Activated CD8-positive, alpha-beta memory T cell treated with anti-CD3 and anti-CD28 coated beads, Interleukin-2, amount 50 U/mL, for 48 hours (primary cell): ENCODE results near the gene HLA-G.
"Not testable (repeated sequence)": the region's sequence is repeated elsewhere in the genome, so short reads cannot be mapped to it uniquely, and the experiment has no call there.

Experiments
- DNase-seq: peaks from one replicate; pipeline ENCODE4 v3.0.0-alpha.2; 2020

Gene HLA-G

GRCh38 chr6:29827579-29828470 lies at the start of gene HLA-G:
Gene HLA-G (plus strand): TSS chr6:29827825. CDS start chr6:29827845, 20 bp downstream.
- no peak for DNase-seq

GRCh38 chr6:29780019-29780698 lies 47.5 kb upstream of the HLA-G start:
- not testable (repeated sequence) for DNase-seq

GRCh38 chr6:29789176-29789575 lies 38.4 kb upstream of the HLA-G start:
- DNase-seq: no peak

GRCh38 chr6:29790626-29791025 lies 37.0 kb upstream of the HLA-G start:
- no peak for DNase-seq

- no peak for DNase-seq
Observed at GRCh38 chr6:29791162-29791561, 36.5 kb upstream of the HLA-G start.

GRCh38 chr6:29791786-29792122 lies 35.9 kb upstream of the HLA-G start:
- DNase-seq: no peak

- DNase-seq: peak; percentile 84
Observed at GRCh38 chr6:29792123-29793035, 35.2 kb upstream of the HLA-G start.

- DNase-seq: no peak
Observed at GRCh38 chr6:29793036-29793356, 34.6 kb upstream of the HLA-G start.

- DNase-seq: no peak
Observed at GRCh38 chr6:29793796-29794195, 33.8 kb upstream of the HLA-G start.

GRCh38 chr6:29796026-29796425 lies 31.6 kb upstream of the HLA-G start:
- no peak for DNase-seq

GRCh38 chr6:29797135-29797534 lies 30.5 kb upstream of the HLA-G start:
- no peak for DNase-seq

- DNase-seq: no peak
Observed at GRCh38 chr6:29797966-29798365, 29.7 kb upstream of the HLA-G start.

- DNase-seq: no peak
Observed at GRCh38 chr6:29800254-29800653, 27.4 kb upstream of the HLA-G start.

GRCh38 chr6:29806387-29806786 lies 21.2 kb upstream of the HLA-G start:
- no peak for DNase-seq

GRCh38 chr6:29809249-29809648 lies 18.4 kb upstream of the HLA-G start:
- DNase-seq: no peak

GRCh38 chr6:29810371-29810770 lies 17.3 kb upstream of the HLA-G start:
- DNase-seq: no peak

GRCh38 chr6:29811377-29811776 lies 16.2 kb upstream of the HLA-G start:
- DNase-seq: no peak

GRCh38 chr6:29813066-29813465 lies 14.6 kb upstream of the HLA-G start:
- no peak for DNase-seq

- DNase-seq: no peak
Observed at GRCh38 chr6:29813809-29814208, 13.8 kb upstream of the HLA-G start.

- no peak for DNase-seq
Observed at GRCh38 chr6:29814379-29815117, 13.1 kb upstream of the HLA-G start.

GRCh38 chr6:29815118-29815750 lies 12.4 kb upstream of the HLA-G start:
- DNase-seq: no peak

GRCh38 chr6:29816030-29816429 lies 11.6 kb upstream of the HLA-G start:
- no peak for DNase-seq
